GM18873 (cell line): ENCODE results near the gene CYB561A3.

Experiments
- ATAC-seq: cut with Tn5 transposase; IDR thresholded peaks from one replicate; pipeline ENCODE4 v1.9.1; 2021; ENCODE audit warnings: mild to moderate bottlenecking, moderate library complexity, moderate number of reproducible peaks; ENCODE audit not compliant: unreplicated experiment, low FRiP score

Gene CYB561A3

DNA sequence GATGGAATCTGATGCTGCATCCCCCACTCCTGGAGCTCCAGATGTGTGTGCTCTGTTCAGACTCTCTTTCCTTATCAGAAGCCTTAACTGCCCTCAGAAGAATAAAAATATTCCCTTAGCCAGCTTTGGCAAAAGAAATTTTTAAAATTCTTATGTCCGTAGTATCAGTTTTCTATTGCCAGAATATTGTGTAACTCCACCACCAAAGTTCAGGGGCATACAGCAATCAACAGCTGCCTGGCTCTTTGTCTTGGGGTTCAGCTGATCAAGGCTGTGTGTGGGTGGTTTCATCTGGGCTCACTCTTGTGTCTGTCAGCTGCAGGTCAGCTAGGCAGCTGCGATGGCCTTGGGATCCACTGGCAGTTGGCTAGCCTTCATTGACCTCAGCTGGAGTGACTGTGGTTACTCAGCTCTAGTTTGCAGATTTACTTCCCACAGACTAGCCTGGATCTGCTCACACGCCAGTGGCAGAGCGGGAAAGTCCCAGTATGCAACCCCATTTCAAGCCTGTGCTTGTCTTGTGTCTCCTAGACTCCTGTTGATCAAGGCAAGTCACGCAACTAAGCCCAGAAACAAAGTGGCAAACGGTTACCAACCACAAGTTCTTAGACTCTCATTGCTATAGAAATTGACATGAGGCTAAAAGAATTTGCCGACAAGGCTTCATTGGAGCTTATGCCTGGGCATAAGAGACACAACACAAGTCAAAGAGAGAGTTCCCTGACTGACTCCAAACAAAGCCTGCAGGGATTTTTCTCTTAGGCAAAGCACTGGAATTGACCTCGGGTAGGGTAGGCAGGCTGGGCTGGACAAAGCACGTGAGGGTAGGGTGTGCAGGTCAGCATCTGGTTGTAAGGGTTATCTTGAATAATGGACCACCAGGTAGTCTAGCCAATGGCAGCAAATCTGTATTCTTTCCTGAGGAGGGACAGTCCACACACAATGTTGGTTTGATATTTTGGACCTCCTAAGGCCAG lies 8.0 kb upstream of the CYB561A3 start:
- ATAC-seq: no peak

GRCh38 chr11:61368646-61369045 lies 7.0 kb upstream of the CYB561A3 start:
- ATAC-seq: no peak

DNA sequence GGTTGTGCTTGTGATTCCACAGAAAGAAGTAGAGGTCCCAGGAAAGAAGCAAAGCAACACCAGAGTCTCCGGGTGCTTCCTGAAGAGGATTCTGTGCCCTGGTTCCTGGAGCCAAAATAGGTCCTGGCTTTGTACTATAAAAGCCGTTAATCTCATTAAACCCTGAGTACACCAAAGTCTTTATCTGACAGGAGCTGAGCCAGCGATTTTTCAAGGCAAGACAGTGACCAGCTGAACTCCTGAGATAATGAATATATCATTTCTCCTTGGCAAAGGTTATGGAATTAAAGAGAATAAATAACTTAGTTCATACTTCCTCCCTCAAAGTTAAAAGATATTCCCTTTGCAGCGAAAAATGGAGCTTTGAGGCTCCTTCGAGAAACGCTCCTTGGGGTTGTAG lies 5.7 kb upstream of the CYB561A3 start:
- no peak for ATAC-seq

GRCh38 chr11:61364012-61364675 lies 2.5 kb upstream of the CYB561A3 start:
- ATAC-seq: no peak

DNA sequence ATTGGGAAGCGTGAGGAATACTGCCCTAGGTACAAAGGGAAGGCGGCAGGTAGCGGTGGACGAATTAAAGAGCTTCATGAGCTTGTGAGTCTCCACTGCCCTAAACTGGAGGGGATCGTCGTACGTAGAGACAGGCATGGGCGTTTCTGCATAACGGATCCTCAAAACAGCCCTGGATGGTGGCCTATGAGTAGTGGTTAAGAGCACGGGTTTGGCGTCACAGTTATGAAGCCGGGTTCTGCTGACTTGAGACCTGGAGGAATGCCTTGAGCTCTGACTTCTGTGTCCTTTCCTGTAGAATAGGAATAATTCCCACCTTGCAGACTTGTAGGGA lies 827 bp upstream of the CYB561A3 start:
- no peak for ATAC-seq

DNA sequence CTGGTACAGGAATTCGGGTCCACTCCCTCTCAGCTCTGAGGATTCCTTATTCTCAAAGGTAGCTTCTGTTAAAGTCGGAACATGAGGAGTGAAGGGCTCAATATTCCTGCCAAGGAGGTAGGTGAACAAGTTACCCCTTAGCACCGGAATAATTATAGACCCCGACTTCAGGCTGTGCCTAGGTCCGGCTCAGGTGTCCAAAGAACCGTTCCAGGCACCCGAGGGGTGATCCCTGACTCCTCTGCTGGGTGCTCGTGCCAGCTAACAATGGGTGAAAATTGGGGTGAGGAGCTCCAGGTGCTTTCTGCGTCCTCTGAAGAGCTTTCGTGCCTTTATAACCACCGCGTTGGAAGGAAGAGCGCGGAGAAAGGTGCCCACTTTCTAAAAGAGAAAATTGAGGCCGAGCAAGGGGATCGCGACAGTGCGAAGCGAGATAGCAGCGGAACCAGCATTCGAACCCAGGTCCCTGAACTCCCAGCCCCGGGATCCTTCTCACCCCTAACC lies 393 bp downstream of the CYB561A3 start:
- no peak for ATAC-seq

DNA sequence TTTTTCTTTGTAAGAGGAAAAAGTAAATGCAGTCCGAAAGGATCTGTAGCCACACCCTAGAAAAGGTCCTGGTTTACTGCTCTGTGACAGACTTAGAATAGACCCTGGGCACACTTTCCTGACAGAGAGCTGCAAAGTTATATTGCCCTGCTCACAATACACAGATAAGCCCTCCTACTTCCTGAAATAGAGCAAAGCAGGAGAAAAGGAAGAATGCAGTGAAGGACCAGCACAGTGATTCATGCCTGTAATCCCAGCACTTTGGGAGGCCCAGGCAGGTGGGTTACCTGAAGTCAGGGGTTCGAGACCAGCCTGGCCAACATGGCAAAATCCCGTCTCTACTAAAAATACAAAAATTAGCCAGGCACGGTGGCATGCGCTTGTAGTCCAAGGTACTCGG lies 2.2 kb downstream of the CYB561A3 start:
- ATAC-seq: no peak

GRCh38 chr11:61358566-61358965 lies 3.1 kb downstream of the CYB561A3 start:
- no peak for ATAC-seq

- no peak for ATAC-seq
Measured at GRCh38 chr11:61357894-61358239, 3.8 kb downstream of the CYB561A3 start.

DNA sequence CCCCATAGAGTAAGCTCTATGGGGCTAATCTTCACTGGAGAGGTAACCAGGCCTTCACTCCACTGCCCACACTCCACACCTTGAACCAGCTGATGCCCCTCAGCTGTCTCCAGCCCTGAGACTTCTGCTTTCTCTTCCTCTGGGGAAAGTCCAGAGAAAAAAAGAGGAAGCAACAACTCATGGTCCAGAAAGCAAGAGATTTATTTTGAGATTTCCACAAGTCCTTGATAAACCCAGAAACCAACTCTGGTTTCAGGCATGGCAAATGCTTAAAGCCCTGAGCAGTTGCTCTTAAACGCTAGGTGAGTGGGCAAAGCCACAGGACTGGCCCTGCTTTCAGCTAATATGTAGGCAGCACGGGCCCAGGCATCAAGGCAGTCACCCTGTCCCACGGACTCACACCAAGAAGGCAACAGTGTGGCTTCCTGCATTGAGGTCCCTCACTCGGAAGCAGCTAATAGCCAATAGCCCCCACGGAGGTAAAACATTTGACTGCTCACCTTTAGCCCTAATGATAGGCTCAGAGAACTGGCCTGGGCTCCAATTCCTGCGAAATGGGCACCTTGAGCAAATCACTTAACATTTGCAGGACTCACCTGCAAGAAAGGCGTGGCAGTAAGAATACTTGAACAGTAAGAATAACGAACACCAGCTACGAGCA lies 4.3 kb downstream of the CYB561A3 start:
- no peak for ATAC-seq

DNA sequence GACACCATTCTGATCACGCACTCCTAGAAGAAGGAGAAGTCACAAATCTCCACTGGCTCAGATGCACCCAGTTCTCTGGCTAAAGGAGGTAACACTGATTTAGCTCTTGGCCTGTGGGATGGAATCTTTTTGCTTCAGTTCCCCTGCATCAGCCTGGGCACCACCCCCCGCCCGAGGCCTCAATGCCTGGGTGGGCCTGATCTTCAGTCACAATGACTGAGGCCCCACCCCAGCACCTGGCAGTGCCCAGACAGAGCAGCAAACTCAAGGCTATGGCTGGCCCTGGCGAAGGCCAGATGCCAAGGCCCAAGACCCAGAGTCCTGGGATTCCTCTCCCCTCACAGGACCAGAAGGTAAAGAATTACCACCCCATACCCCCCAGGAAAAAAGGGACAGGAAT lies 5.0 kb downstream of the CYB561A3 start:
- ATAC-seq: no peak

DNA sequence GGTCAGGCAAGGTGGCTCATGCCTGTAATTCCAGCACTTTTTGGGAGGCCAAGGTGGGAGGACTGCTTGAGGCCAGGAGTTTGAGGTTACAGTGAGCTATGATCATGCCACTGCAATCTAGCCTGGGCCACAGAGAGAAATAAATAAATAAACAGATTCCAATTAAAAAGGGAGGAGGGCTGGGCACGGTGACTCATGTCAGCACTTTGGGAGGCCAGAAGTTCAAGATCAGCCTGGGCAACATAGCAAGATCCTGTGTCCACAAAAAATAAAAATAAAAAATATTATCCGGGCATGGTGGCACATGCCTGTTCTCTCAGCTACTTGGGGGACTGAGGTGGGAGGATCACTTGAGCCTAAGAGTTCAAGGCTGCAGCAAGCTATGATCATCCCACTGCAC lies 7.5 kb downstream of the CYB561A3 start:
- no peak for ATAC-seq

GRCh38 chr11:61353131-61354067 lies 8.3 kb downstream of the CYB561A3 start:
- no peak for ATAC-seq

- no peak for ATAC-seq
Measured at GRCh38 chr11:61352038-61352437, 9.6 kb downstream of the CYB561A3 start.

DNA sequence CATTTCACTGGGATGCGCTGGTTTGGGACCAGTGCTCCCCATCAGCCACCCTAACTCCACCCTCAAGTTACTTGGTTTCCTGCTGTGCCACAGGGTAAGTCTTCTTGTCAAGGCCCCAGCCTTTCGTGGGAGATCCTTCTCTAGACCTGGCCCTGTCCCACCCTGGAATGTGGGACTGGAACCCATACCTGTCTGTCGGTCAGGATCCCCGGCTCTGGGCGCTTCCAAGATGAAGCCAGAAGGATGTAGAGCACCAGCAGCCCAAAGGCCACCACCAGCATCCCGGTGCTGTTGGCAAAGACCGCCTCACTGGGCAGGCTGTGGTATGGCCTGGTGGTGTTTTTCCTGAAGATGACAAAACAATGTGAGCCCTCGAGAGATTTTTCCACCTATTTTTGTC lies 10.9 kb downstream of the CYB561A3 start:
- no peak for ATAC-seq

- ATAC-seq: no peak
Measured at GRCh38 chr11:61350336-61350735, 11.3 kb downstream of the CYB561A3 start.

- no peak for ATAC-seq
Measured at GRCh38 chr11:61349916-61350315, 11.8 kb downstream of the CYB561A3 start.

- ATAC-seq: no peak
Measured at GRCh38 chr11:61349189-61349751, 12.4 kb downstream of the CYB561A3 start.

DNA sequence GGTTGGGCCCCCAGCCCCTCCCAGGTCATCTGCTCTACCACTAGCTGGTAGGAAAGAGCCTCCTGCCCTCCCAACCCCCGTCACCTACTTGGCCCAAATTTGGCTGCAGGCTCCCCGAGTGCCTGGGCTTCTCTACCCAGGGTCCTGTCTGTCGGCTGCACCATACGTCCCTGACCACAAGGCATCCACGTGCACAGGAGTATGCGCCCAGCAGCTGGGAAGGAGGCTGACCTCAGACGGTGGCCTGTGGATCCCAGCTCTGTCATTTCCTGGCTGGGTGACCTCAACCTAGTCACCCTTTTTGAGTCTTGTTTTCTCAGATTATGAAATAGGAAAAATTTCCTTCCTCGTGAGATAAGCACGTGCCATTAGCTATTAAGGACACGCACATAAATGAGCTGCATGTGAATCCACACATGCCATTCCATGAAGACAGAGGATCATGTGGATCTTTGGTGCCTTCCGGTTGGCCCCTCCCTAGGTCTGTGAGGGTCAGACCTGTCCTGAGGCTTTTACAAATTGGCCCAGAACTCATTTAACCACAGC lies 13.7 kb downstream of the CYB561A3 start:
- no peak for ATAC-seq
